Fibroblast of skin of scalp (primary cell): Measurements from ENCODE around the gene ZXDC.
A peak's percentile ranks its signal among the peaks of the same experiment; 100 is the strongest.

Experiments
- DNase-seq: peaks from one replicate; pipeline ENCODE4 v3.0.0-alpha.2; 2013

Gene ZXDC

DNA sequence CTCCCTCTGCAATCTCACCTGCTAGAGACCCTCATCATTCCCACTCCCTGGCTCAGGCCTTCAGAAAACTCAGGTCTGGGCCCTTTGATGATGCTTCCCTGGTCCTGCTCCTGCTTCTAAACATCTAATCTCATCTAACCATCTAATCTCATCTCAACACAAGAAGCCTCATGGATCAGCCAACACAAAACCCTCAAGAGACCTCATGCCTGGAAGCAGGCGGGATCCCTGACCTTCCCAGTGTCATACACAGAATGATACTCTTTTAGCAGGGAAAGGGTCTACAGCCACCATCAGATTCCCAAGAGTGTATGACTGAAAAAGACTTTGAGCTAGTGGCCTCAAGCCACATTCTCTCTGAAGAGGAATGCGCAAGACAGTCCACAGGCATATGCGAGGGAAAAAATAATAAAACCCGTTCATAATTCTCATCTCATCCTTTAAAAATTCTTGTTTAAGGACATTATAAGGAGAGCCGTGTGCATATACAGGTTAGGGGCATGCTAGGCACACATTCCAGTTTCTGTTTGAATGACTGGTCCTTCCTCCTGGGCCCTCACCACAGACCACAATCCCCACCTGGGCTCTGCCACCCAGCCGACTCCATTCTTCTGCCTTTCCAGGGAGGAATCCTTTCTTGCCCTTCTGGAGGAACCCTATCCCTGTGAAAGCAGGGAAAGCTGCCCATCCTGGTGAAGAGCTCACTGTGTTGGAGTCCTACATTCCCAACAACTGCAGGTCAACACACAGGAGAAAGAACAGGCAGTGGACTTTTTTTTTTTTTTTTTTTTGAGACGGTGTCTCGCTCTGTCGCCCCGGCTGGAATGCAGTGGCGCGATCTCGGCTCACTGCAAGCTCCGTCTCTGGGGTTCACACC is 2.2 kb downstream of the ZXDC start:
- DNase-seq = no peak

DNA sequence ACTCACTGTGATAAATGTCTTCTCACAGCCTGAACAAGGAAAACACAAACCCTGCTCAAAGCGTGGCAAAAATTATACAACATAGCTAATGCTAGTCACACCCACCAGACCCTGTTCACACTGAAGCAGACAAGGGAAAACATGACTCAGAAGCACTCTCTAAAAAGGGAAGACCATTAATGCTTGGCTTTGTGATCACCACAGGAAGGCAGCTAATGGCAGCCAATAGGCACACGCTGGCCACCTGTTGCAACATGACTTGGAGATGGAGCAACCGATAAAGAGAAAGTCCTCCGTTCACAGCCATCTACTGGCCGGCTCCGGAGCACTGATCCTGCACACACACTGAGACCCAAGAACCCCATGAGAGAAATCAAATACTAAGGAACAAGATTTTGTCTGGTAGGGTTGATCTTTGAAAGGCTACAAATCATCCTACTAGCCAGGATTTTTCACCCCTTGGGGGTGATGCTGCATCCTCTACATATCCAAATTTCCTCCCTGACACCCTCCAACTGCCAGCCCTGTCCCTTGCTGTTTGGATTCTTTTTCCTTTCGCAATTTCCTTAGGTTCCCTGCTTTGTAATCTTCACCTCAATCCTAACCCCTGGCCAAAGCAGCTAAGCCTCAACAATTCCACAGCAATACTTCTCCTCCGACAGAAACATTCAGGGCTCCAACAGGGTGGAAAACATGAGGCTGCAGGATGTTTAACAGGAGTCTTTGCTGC is 3.2 kb downstream of the ZXDC start:
- DNase-seq = peak; percentile 65

DNA sequence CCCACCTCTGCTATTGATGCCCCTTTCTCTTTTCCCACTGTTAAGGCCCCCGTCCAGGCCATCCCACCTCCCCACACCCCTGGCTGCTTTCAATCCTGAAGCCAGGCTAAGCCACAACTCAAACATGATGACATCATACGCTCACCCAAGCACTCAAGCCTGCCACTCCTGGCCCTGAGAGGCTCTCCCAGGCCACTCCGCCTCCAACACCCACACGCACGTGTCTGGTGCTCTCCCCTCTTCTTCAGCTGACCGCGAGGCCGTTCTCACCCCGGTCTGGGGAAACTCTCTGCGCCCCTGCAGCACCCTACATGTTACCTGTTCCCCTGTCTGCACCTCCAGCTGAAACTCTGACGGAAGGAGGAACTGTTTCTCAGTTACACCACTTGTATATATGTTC is 6.2 kb downstream of the ZXDC start:
- no peak for DNase-seq

DNA sequence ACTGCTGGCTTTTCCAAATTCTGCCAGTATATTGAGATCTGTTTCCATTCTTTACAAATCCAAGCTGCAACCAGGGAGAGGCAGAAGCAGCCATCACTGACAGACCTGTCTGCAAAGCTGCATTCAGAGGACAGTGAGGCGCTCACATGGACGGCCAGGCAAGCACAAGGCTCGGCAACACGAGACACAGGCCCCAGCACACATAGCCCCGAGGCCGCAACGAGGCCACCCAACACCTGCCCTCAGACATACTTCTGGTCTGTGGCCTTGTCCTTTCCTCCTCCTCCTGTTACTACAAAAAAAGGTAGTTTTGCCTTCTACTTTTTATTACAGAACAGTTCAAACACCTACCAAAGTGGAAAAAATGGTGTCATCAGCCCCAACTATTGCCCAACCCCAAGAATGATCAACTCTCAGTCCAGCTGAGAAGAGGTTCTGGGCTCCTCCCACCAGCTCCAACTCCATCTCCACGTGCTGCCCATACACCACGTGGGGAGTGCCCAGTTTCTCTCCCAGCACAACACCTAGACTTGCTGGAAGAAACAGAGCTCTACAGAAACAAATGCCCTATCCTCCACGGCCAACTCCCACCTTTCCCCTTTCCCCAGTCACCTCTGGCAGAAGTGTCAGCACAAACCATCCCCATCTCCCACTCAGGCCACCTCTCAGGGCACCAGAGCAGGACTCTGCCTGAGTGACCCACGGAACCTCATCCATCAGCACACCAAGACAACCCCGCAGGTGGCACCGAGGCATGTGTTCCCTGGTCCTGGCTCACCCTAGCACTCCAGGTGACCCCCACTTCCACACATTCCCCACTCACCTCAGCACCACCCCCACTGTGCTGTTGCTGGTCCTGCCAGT is 7.4 kb downstream of the ZXDC start:
- no peak for DNase-seq

DNA sequence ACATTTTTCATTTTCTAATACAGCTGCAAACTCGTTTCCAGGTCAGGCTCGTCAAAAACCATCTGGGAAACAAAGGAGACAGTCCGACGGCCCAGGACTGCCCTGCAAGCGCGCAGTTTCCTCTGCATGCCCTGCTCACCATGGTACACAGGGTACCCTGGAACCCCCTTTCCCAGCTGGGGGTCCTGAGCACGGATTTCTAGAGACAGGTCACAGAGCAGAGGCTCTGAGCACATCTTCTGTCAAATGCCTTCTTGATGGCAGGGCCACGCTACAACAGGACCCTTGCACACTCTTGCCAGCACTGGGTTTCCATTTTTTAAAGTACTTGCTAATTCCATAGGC is 8.1 kb downstream of the ZXDC start:
- DNase-seq = no peak

DNA sequence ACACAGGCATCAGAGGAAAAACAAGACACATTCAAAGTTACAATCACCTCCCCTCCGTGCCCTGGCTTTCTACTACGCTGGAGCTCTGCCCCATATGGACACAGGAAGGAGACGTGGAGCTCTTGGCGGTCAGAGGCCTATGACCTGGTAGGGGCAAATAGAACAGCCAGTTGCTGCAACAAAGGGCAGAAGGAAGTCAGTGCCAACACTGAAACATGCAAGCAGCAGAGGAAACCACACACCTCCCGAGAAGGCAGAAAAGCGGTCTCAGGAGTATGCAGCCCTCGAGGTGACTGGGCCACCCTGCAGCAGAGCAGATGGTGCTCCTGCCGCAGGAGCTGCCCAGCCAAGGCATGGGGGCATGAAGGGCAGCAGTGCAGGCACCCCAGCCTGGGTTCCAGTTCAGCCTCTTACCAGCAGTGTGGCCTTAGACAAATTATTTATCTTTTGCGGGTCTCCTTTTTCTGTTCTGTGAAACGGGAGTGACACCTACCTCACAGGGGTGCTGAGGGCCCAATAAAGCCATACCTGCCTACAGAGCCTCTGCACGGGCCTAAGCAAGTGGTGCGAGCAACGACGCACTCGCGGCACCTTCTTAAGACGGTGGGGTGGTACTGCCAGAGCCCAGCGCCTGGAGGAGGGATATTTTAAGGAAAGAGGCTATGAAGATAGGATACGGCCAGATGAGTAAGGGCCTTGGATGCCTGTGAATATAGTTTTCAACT is 8.6 kb downstream of the ZXDC start:
- DNase-seq = no peak

DNA sequence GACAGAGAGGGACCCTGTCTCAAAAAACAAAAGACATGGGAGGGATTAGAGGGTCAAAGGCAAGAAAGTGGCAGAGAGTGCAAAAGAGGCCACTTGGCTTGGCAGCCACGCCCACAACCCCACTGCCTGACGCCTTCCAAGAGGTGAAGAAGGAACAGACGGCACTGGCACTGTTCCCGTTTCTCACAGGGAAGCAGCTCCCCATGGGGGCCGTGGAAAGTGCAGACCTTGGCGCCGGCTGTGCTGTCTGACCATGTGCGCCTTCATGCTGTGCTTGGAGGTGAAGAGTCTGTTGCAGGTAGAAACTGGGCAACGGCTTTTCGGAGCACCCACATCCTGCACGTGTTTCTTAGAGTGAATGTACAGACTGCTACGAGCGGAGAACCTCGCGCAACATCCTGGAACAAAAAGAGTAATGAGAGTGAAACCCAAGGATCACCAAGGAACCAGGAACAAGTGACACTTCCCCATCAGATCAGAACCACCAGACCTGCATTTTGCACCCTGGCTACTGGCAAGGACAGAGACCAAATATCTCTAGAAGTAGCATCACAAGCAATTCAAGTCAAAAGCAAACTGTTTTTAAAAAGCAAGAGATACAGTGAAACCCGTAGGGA is 9.7 kb downstream of the ZXDC start:
- no peak for DNase-seq

DNA sequence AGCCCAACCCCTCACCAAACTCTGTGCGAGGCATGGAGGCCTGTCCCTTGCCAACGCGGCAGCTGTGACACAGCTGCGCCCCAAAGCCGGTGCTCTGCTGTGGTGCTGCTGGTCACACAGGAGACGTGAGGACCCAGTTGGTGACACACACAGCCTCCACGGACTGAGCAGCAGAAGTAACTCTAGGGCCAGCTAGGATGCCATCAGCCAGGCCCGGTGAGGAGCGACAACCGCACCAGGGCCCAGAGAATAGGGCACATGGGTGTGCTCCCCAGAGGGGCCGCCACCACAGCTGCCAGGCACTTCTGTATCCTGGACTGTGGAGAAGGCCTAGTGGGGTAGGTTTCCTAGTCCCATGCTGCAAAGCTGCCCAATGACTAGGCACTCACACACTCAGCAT is 10.7 kb downstream of the ZXDC start:
- DNase-seq = no peak

DNA sequence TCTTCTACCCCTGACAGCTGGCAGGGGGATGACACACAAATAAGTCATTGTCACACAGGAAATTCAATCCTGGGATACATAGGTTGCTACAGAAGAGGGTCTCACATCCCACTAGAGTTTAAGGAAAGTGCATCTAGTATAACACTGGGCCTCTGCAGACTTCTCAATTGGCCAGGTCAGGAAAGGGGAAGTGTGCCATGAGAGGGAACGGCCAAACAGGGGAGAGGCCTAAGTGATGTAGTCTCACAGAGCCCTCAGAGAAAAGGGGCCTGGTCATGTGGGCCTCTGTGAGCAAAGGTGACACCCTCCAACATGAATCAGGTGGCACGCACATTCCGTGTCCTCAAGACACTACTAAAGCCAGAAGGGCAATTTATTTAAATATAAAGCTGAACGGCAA is 11.2 kb downstream of the ZXDC start:
- no peak for DNase-seq

DNA sequence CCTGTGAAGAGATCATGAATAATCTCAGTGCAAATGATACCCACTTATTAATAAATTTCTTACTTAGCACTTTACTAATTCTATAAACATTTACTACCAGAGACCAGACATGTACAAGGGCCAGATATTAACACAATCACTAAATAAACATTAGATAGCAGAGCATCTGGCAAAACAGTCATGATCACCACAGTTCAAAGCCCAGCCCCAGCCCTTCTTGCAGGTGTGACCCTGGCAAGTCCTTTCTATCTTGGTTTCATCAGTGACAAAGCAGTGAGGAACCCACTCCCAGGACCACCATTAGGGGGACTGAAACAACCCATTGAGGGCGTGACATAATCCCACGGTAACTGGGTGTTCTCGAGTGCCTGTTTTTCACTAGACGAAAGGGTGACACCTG is 11.6 kb downstream of the ZXDC start:
- DNase-seq = no peak

DNA sequence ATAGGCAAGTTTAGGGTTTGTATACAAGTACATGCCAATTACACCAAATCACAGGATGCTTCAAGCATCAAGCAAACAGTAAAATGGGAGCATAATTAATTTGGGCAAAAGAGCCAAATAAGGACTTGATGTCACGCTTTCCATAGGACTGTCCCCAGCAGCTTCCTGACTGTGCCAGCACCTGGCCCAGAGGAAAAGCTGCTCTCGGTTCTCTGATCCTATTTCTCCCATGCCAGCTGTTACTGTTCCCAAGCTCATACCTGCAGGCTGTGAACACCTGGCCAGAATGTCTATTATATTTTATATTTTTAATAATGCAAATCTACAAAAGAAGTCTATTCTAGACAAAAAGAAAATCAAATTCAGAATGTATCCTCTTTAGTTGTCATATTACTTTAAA is 12.2 kb downstream of the ZXDC start:
- DNase-seq = no peak

DNA sequence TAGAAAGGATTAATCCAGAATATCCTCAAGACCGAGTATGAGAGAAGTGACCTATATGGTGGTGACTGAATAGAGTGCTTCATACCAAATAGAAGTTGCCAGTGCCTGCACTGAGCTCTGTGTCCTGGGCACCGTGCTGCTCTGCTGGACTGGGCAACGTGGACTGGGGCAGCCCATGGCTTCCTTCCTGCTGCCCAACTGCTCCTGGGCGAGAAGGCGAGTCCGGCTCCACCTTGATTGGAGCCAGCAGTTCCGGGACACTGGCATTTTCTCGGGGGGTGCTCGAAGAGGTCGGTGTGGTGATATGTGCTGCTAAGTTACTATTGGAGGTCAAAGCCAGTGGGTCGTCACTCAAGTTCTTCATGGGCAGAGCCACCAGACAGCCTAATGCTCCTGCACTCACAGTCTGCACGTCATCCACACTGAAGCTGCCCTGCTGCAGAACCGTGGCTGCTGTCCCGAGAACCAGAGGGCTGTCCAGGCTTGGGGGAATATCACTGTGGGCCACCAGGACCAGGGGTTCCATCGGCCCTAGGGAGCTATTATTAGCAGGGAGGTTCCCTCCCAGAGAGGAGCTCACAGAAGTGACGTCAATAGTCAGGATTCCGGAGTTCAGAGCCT is 14.1 kb downstream of the ZXDC start:
- DNase-seq = no peak

DNA sequence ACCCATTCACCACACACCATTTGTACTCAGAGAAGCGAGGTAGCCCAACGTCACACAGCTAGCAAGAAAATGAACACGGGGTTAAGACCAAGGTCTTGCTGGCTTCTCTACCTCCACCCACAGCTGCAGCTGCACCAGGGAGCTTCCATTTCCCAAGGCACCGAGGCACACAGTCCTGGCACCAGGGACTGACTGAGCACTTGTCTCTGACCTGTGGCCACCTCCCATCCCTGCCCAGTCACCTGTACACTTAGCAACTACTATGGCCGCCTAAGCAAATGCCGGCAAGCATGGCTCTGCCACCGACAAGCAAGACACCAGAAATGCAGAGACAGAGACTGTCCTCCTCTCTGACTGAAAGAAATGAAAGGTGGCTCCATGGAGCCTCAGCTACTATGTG is 15.3 kb downstream of the ZXDC start:
- no peak for DNase-seq

DNA sequence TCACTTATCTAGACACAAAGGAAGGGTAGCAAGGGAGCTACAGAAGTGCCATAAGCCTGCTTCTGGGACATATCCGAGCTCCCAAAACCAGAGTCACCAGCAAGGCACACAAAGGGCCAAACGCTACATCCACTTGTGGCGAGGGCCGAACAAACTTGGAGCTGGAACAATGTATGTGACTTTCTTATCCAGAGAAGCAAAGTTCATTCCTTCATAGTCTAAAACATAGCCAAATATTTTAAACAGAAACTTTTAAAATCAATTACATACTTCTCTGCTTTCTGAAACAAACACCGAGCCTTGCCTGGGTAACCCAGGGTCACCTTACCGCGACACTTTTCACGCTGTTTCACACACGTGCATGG is 15.9 kb downstream of the ZXDC start:
- DNase-seq = no peak

DNA sequence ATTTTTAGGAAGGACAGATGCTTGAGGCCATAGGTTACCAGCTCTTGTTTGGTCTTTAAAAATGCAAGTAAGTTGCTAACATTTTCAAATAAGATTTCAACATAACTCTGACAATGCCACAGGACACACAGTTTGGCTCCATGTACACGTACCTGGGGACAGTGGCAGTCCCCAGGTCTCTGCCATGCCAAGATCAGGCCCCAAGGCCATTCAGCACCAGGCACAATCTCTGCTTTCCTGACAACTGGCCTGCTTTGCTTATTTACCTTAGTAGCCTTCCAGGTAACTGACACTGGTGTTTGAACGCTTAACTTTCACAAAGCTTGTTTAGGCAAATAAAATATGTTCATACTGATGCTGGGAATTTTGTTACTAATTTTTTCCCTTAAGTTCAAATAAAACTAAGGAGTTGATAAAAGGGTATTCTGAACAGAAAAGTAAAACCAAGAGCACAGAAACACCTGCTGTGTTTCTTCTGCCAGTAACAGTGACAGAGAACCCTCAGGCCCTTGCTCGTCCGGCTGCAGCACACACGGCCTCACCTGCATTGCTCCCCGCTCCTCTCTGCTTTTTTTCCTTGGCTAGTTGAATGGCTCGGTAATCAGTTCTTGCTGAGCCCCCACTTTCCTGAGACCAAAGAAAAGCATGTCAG is 16.5 kb downstream of the ZXDC start:
- DNase-seq = no peak

DNA sequence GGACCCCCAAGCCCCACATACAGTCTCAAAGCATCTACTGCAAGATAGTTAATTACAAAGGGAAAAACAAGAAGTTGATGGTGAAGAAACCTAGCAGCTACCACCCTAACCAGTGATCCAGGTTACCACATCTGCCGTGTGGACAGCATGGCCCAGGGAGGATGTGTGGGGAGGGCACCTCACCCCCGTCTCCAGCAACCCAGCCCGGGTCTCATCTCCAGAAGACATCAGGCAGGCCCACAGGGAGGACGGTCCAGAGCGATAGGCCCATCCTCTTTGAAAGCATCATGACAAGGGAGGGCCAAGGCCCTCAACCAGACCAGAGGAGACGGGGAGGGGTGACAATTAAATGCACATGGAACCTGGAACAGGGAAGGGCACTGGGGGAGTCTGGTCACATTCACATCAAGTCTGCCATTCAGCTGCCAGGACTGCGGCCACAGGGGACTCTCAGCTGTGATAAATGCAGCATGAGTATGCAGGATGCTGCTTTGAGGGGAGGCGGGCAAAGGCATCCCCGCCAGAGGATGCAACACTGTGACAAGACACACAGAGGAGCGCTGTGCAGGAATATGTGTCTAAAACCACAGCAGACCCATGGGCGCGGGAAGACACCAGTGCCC is 18.8 kb downstream of the ZXDC start:
- DNase-seq = no peak

DNA sequence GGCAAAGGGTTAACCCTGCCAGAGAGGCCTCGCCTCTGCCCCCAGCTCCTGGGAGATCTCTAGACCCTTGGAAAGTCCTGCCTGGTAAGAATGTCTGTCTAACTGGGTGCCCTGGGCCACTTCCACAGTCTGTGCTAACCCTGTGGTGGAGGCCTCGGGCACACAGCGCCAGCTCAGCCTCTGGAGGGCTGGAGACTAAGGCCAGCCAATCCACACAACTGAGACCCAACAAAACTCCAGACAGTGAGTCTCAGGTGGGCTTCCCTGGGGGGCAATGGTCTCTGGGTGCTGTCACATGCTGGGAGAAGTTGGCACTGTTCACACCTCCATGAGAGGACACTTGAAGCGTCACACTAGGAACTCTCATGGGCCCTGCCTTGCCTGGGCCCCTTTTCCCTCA is 19.5 kb downstream of the ZXDC start:
- DNase-seq = no peak

DNA sequence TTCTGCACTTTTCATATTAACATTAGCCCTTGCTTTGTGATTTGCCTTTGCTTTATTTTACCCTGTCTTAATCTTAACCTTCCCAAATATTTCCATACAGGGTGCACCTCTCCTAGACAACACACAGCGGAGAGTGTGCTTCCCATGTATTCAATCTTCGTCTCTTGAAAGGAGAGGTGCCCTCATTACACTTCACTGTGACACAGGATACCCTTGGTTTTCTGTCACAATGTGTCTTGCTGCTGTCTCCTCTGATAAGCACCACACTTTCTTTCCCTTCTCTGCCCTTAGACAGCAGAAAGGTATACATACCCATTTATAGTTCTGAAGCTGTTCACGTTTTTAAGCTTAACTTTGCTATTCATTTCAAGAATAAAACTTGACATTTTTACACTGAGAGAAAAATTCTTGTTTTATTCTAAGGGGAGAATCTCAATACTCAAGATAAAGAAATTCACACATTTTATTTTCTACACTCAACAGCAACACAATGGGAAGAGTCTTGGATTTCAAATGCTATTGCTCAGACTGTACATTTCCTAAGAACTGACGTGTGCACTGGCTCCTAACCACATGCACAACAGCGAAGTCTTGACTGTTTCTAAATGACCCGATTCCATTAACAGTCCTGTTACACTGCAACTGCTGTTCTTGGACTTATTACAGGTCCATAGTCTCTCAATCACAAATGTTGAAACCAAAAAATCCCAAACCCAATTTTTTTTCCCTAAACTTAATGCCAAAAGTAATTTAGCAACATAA is 21.1 kb downstream of the ZXDC start:
- DNase-seq = no peak

DNA sequence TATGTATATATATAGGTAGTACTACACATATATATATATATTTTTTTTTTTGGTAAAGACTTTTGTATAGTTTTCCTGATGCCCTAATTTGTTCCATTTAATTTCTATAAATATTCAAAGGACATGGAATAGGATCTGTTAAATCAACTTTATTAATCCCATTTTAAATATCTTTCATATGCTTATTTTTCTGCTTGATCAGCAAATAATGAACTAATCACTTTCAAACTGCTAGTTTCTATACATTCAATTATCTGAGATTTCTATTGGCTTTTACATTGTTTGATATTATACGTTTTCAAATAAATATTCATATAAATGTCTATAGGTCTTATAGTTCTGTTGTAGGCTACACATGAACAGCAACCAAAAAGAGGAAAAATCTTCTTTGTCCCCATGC is 21.7 kb downstream of the ZXDC start:
- no peak for DNase-seq

DNA sequence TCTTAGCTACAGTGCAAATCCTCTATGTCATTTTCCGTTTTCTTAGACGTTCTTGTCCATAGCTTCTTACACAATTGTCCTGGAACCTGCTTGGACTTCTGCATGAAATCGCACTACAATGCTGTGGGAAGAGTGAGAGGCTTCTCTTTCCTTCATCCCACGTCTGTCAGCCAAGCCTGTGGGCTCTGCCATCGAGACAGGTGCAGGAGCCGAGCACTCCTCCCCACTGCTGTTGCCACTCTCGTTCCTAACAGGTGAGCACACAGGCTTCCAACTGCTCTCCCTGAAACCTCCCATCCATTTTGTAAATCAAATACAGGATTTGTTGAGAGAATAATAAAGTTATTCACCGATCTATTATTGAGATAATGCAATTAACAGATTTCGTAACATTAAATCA is 23.5 kb downstream of the ZXDC start:
- DNase-seq = no peak
